ENCODE results near the gene ACTR1B. TPM values are rescaled to one million over a fixed set of nuclear protein-coding genes. Genes with fewer than 3 reads are reported as not detected.

The ACTR1B gene
- total RNA-seq, 1 experiment from 2014 or later, result 36.3 TPM

- no peak for DNase-seq (ENCODE audit: low spot score)
- Histone ChIP-seq H3K27ac (ENCODE audit: low read depth, low read length, poor library complexity, severe bottlenecking) (peak overlapping the region; percentile 44), H3K36me3 (ENCODE audit: insufficient read depth, low read length, poor library complexity, severe bottlenecking) (no peaks in the 10 kb centered on the region), H3K4me1 (ENCODE audit: insufficient read depth, low read length, poor library complexity, severe bottlenecking) (peaks cover 17% of the 10 kb centered on the region), H3K4me3 (ENCODE audit: low read depth, low read length, poor library complexity, severe bottlenecking) (no peak overlapping the region), H3K9me3 (ENCODE audit: low read depth, low read length, poor library complexity, severe bottlenecking) (no peaks in the 10 kb centered on the region), H3K27me3 (replicated peaks; ENCODE audit: insufficient read depth, low read depth, low read length, poor library complexity) (no peaks in the 10 kb centered on the region)
- TF ChIP-seq EZH2 (IDR thresholded peaks at IDR 0.05; ENCODE audit: borderline replicate concordance, low read depth, low read length, poor library complexity, severe bottlenecking) (no peak), CTCF (conservative IDR thresholded peaks at IDR 0.05; ENCODE audit: low read depth, low read length) (no peak)
- intact Hi-C loops (cut with micrococcal nuclease; ENCODE audit: unreplicated experiment), result loop anchor here (5.0 kb wide), 1 partner anchor 685 kb away; no protein-coding TSS in a partner anchor
- POLR2A ChIA-PET (ENCODE audit: low non-redundant PET), result no interaction called here
- CTCF ChIA-PET, result no interaction called here
- no TSS peak for BruUV-seq (replicated peaks)
Observed at GRCh38 chr2:97701851-97702465, 38.1 kb upstream of the ACTR1B start.

- no TSS peak for BruUV-seq (replicated peaks)
Observed at GRCh38 chr2:97701186-97701585, 37.3 kb upstream of the ACTR1B start.

GRCh38 chr2:97699765-97700444 is 36.1 kb upstream of the ACTR1B start:
- CTCF ChIA-PET, result interaction anchor here (0.7 to 2.0 kb wide), 6 partner anchors 9 to 685 kb away, joined by 4 to 11 read pairs (median 7); partner anchors contain the start of genes ACTR1B and ANKRD36B

More at GRCh38 chr2:97701186-97701585, 37.3 kb upstream of the ACTR1B start:
- Histone ChIP-seq H3K27me3 (replicated peaks; ENCODE audit: insufficient read depth, low read depth, low read length, poor library complexity) (no peaks in the 10 kb centered on the region), H3K9me3 (ENCODE audit: low read depth, low read length, poor library complexity, severe bottlenecking) (no peaks in the 10 kb centered on the region), H3K27ac (ENCODE audit: low read depth, low read length, poor library complexity, severe bottlenecking) (no peak overlapping the region), H3K4me1 (ENCODE audit: insufficient read depth, low read length, poor library complexity, severe bottlenecking) (peaks cover 17% of the 10 kb centered on the region), H3K4me3 (ENCODE audit: low read depth, low read length, poor library complexity, severe bottlenecking) (no peak overlapping the region), H3K36me3 (ENCODE audit: insufficient read depth, low read length, poor library complexity, severe bottlenecking) (no peaks in the 10 kb centered on the region)
- ChIA-PET POLR2A (ENCODE audit: low non-redundant PET) (no interaction called here), CTCF (interaction anchor here (2.0 kb wide), 1 partner anchor 10 kb away, joined by 8 read pairs; no protein-coding TSS in a partner anchor)
- intact Hi-C loops (cut with micrococcal nuclease; ENCODE audit: unreplicated experiment), result loop anchor here (5.0 kb wide), 1 partner anchor 686 kb away; no protein-coding TSS in a partner anchor
- TF ChIP-seq CTCF (conservative IDR thresholded peaks at IDR 0.05; ENCODE audit: low read depth, low read length) (no peak), EZH2 (IDR thresholded peaks at IDR 0.05; ENCODE audit: borderline replicate concordance, low read depth, low read length, poor library complexity, severe bottlenecking) (no peak)
- DNase-seq (ENCODE audit: low spot score), result no peak

More at GRCh38 chr2:97699765-97700444, 36.1 kb upstream of the ACTR1B start:
- Histone ChIP-seq H3K4me3 (ENCODE audit: low read depth, low read length, poor library complexity, severe bottlenecking) (no peak overlapping the region), H3K27ac (ENCODE audit: low read depth, low read length, poor library complexity, severe bottlenecking) (no peak overlapping the region), H3K4me1 (ENCODE audit: insufficient read depth, low read length, poor library complexity, severe bottlenecking) (peaks cover 17% of the 10 kb centered on the region), H3K36me3 (ENCODE audit: insufficient read depth, low read length, poor library complexity, severe bottlenecking) (no peaks in the 10 kb centered on the region), H3K9me3 (ENCODE audit: low read depth, low read length, poor library complexity, severe bottlenecking) (no peaks in the 10 kb centered on the region), H3K27me3 (replicated peaks; ENCODE audit: insufficient read depth, low read depth, low read length, poor library complexity) (no peaks in the 10 kb centered on the region)
- TF ChIP-seq EZH2 (IDR thresholded peaks at IDR 0.05; ENCODE audit: borderline replicate concordance, low read depth, low read length, poor library complexity, severe bottlenecking) (no peak), CTCF (conservative IDR thresholded peaks at IDR 0.05; ENCODE audit: low read depth, low read length) (peak; percentile 64)
- intact Hi-C loops (cut with micrococcal nuclease; ENCODE audit: unreplicated experiment), result loop anchor here (5.0 kb wide), 1 partner anchor 687 kb away; no protein-coding TSS in a partner anchor
- POLR2A ChIA-PET (ENCODE audit: low non-redundant PET), result no interaction called here
- BruUV-seq (replicated peaks), result no TSS peak
- DNase-seq (ENCODE audit: low spot score), result peak; percentile 82

Data from A673 (cell line).